HCT116 (cell line): Measurements from ENCODE around the gene PDCL3. TPM values are rescaled to one million over a fixed set of nuclear protein-coding genes. Genes with fewer than 3 reads are reported as not detected.

ENCODE experiments used
- ATAC-seq: fragments of 200-7000 bp; cut with Tn5 transposase; 2 replicates; pipeline ENCODE4 v1.9.1; 2020; ENCODE audit warnings: mild to moderate bottlenecking, moderate library complexity
- BruUV-seq: library from RNA; stranded (reverse); fragments of 400-500 nt; replicated peaks from 2 replicates; lab custom pipeline; 2021; lab: Mats Ljungman, UMichigan
- CTCF ChIA-PET: fragments of 300-600 bp; sonication (Branson Sonifier 250); formaldehyde crosslinking; loops from one replicate; lab custom pipeline; 2021; ENCODE audit warnings: antibody characterized with exemption; lab: Charles Lee
- POLR2A ChIA-PET: fragments of 300-600, 350-600 bp; sonication (Branson Sonifier 250); formaldehyde crosslinking; loops from one replicate; lab custom pipeline; 2021; ENCODE audit warnings: antibody characterized with exemption; lab: Charles Lee
- RAD21 ChIA-PET, 2 experiments: fragments of 300-600 bp; sonication (Branson Sonifier 250); formaldehyde crosslinking; loops; one replicate each; lab custom pipeline; 2023; ENCODE audit warnings: low total read pairs in 2 of 2; ENCODE audit not compliant: uncharacterized antibody in 2 of 2, unreplicated experiment in 2 of 2, low non-redundant PET in 1 of 2; lab: Charles Lee
- DNase-seq: peaks from one replicate; pipeline ENCODE4 v3.0.0-alpha.2; 2010; ENCODE audit warnings: low read depth, low spot score
- H2AFZ ChIP-seq: fragments of 200-600 bp; shearing (Covaris generic), sonication (generic); 2 replicates; pipeline ENCODE4 v1.6.1; 2017; ENCODE audit warnings: low read depth, mixed run types, mixed read lengths, antibody characterized with exemption, low read length; ENCODE audit not compliant: poor library complexity, severe bottlenecking
- H3K27ac ChIP-seq: 2 replicates; pipeline ENCODE4 v1.5.1; 2012; ENCODE audit warnings: low read depth, low read length
- H3K27me3 ChIP-seq: fragments of 200-600 bp; sonication (generic); 2 replicates; pipeline ENCODE4 v1.6.1; 2016; ENCODE audit warnings: mixed run types, low read length, mixed read lengths; ENCODE audit not compliant: insufficient read depth
- H3K36me3 ChIP-seq, 2 experiments: fragments of 200-500 bp in 1 of 2; fragments of 200-600 bp in 1 of 2; sonication (Bioruptor generic) in 1 of 2; sonication (generic) in 1 of 2; 2 replicates each; pipeline versions ENCODE4 v1.5.1 to v1.6.1; 2014 to 2016; ENCODE audit warnings: low read length in 2 of 2, inconsistent platforms in 1 of 2, mixed read lengths in 1 of 2, mixed run types in 1 of 2; ENCODE audit not compliant: insufficient read depth in 2 of 2, control insufficient read depth in 1 of 2
- H3K4me1 ChIP-seq, 2 experiments: fragments of 200-600 bp in 1 of 2; sonication (generic) in 1 of 2; 2 replicates each; pipeline versions ENCODE4 v1.5.1 to v1.6.1; 2012 to 2017; ENCODE audit warnings: low read length in 2 of 2, inconsistent platforms in 1 of 2, mild to moderate bottlenecking in 1 of 2, mixed read lengths in 1 of 2, mixed run types in 1 of 2, moderate library complexity in 1 of 2; ENCODE audit not compliant: insufficient read depth in 2 of 2, control insufficient read depth in 1 of 2
- H3K4me2 ChIP-seq: fragments of 200-600 bp; sonication (generic); 2 replicates; pipeline ENCODE4 v1.6.1; 2017; ENCODE audit warnings: mixed run types, low read length, mixed read lengths
- H3K4me3 ChIP-seq, 2 experiments: fragments of 200-600 bp in 1 of 2; sonication (generic) in 1 of 2; replicated peaks in 1 of 2; 2 replicates each; pipeline ENCODE4 v1.5.1; 2011 to 2016; ENCODE audit warnings: low read length in 2 of 2, control low read depth in 1 of 2, low read depth in 1 of 2, mild to moderate bottlenecking in 1 of 2, mixed read lengths in 1 of 2, mixed run types in 1 of 2
- H3K79me2 ChIP-seq: fragments of 200-600 bp; sonication (generic); 2 replicates; pipeline ENCODE4 v1.6.1; 2017; ENCODE audit warnings: mild to moderate bottlenecking, mixed run types, low read length, moderate library complexity, mixed read lengths; ENCODE audit not compliant: insufficient read depth
- H3K9ac ChIP-seq: fragments of 200-600 bp; sonication (generic); 2 replicates; pipeline ENCODE4 v1.6.1; 2016; ENCODE audit warnings: low read length, mixed read lengths
- H3K9me2 ChIP-seq: fragments of 200-600 bp; sonication (generic), shearing (Covaris generic); 2 replicates; pipeline ENCODE4 v1.6.1; 2017; ENCODE audit warnings: mixed run types, mild to moderate bottlenecking, moderate library complexity; ENCODE audit not compliant: insufficient read depth
- H3K9me3 ChIP-seq, 2 experiments: fragments of 200-500 bp in 1 of 2; fragments of 200-600 bp in 1 of 2; sonication (Bioruptor generic) in 1 of 2; sonication (generic) in 1 of 2; 2 replicates each; pipeline ENCODE4 v1.6.1; 2014 to 2017; ENCODE audit warnings: low read length in 2 of 2, mixed read lengths in 2 of 2, inconsistent platforms in 1 of 2, low read depth in 1 of 2, mild to moderate bottlenecking in 1 of 2, mixed run types in 1 of 2, moderate library complexity in 1 of 2; ENCODE audit not compliant: control insufficient read depth in 1 of 2, insufficient read depth in 1 of 2
- H4K20me1 ChIP-seq: fragments of 200-600 bp; sonication (generic), shearing (Covaris generic); 2 replicates; pipeline ENCODE4 v1.6.1; 2017; ENCODE audit warnings: mixed run types, mild to moderate bottlenecking, moderate library complexity; ENCODE audit not compliant: insufficient read depth
- CBX3 ChIP-seq: IDR thresholded peaks from 2 replicates; pipeline ENCODE4 v1.6.1; 2012; ENCODE audit warnings: low read depth
- CEBPB ChIP-seq: IDR thresholded peaks from 2 replicates; pipeline ENCODE4 v1.6.1; 2012; ENCODE audit warnings: low read depth
- EGR1 ChIP-seq: IDR thresholded peaks from 2 replicates; pipeline ENCODE4 v1.6.1; 2012; ENCODE audit warnings: low read depth
- EZH2phosphoT487 ChIP-seq: fragments of 200-600 bp; IDR thresholded peaks from 2 replicates; pipeline ENCODE4 v1.6.1; 2018; ENCODE audit warnings: antibody characterized with exemption, borderline replicate concordance
- FOSL1 ChIP-seq: IDR thresholded peaks from 2 replicates; pipeline ENCODE4 v1.6.1; 2012; ENCODE audit warnings: low read depth
- JUND ChIP-seq: IDR thresholded peaks from 2 replicates; pipeline ENCODE4 v1.6.1; 2012
- POLR2A ChIP-seq: IDR thresholded peaks from 2 replicates; pipeline ENCODE4 v1.7.0; 2011; ENCODE audit warnings: borderline replicate concordance; ENCODE audit not compliant: insufficient read depth, insufficient read length; ENCODE audit errors: extremely low read depth
- POLR2AphosphoS5 ChIP-seq: IDR thresholded peaks from 2 replicates; pipeline ENCODE4 v1.6.1; 2011; ENCODE audit warnings: mild to moderate bottlenecking, low read depth, low read length, moderate library complexity
- RAD21 ChIP-seq: IDR thresholded peaks from 2 replicates; pipeline ENCODE4 v1.6.1; 2012; ENCODE audit warnings: low read depth, mild to moderate bottlenecking
- SP1 ChIP-seq: IDR thresholded peaks from 2 replicates; pipeline ENCODE4 v1.6.1; 2012; ENCODE audit warnings: low read depth
- SRF ChIP-seq: IDR thresholded peaks from 2 replicates; pipeline ENCODE4 v1.6.1; 2012; ENCODE audit warnings: low read depth
- TCF7L2 ChIP-seq: IDR thresholded peaks from 2 replicates; pipeline ENCODE4 v1.7.0; 2011; ENCODE audit warnings: borderline replicate concordance, inconsistent platforms; ENCODE audit not compliant: insufficient read depth, insufficient read length; ENCODE audit errors: extremely low read depth
- YY1 ChIP-seq: IDR thresholded peaks from 2 replicates; pipeline ENCODE4 v1.6.1; 2011; ENCODE audit warnings: low read length, low read depth, moderate library complexity, mild to moderate bottlenecking; ENCODE audit not compliant: insufficient replicate concordance; ENCODE audit errors: extremely low read depth
- ZFX ChIP-seq: fragments of 450-650 bp; IDR thresholded peaks from 2 replicates; pipeline ENCODE4 v1.6.1; 2017
- ZNF274 ChIP-seq: fragments of 200-500 bp; sonication (Bioruptor generic); IDR thresholded peaks from 2 replicates; pipeline ENCODE4 v1.6.1; 2014; ENCODE audit warnings: mild to moderate bottlenecking, low read depth, low read length, inconsistent platforms
- intact Hi-C: fragments of 100-400 bp; cut with micrococcal nuclease; formaldehyde crosslinking; loops from 2 replicates; pipeline ENCODE4 v1.10.0; 2022
- total RNA-seq: library from RNA; stranded (reverse); gene quantifications from one replicate; pipeline ENCODE4 v1.2.1, GENCODE V29; 2021; ENCODE audit not compliant: unreplicated experiment
- TF ChIP-seq, protein P1 (sequence below), 3 experiments: fragments of 200-600 bp in 1 of 3; sonication (generic) in 1 of 3; IDR thresholded peaks in 2 of 3; conservative IDR thresholded peaks in 1 of 3; 2 replicates each; pipeline ENCODE4 v1.5.1; 2012 to 2017; ENCODE audit warnings: low read depth in 2 of 3, low read length in 2 of 3, antibody characterized with exemption in 1 of 3, borderline replicate concordance in 1 of 3, control low read depth in 1 of 3, mild to moderate bottlenecking in 1 of 3, mixed read lengths in 1 of 3, mixed run types in 1 of 3, moderate library complexity in 1 of 3; ENCODE audit not compliant: insufficient read depth in 1 of 3
- TF ChIP-seq, protein P2 (sequence below): IDR thresholded peaks from 2 replicates; pipeline ENCODE4 v1.6.1; 2012; ENCODE audit warnings: low read depth
- TF ChIP-seq, protein P3 (sequence below): IDR thresholded peaks from 2 replicates; pipeline ENCODE4 v1.6.1; 2012
- TF ChIP-seq, protein P4 (sequence below): IDR thresholded peaks from 2 replicates; pipeline ENCODE4 v1.6.1; 2012
- TF ChIP-seq, protein P5 (sequence below): IDR thresholded peaks from 2 replicates; pipeline ENCODE4 v1.6.1; 2011; ENCODE audit warnings: mild to moderate bottlenecking, low read length, moderate library complexity; ENCODE audit not compliant: insufficient replicate concordance; ENCODE audit errors: extremely low read depth

The PDCL3 gene
- total RNA-seq, 1 experiment from 2014 or later, result 26.3 TPM

DNA sequence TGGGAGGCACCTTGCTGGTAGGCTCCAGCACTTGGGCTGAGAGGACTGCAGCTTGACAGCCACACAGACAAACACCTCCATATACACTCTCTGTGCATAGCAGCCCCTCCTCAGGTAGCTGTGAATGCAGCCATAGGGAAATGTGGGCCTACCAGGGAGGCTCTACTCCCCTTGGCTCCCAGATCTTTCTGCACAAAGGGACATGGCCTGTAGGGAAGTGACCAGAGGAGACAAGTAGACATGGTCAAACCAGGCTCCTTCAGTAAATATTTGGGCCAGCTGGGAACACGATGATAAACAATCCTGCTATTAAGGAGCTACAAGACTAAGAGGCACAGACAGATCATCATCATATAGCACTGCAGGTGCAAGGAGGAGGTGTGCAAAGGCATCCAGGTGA lies 35.9 kb upstream of the PDCL3 start:
- Histone ChIP-seq H4K20me1 (no peaks in the 10 kb centered on the region), H3K36me3 (no peaks in the 10 kb centered on the region), H3K9me2 (no peaks in the 10 kb centered on the region), H3K4me1 (no peaks in the 10 kb centered on the region), H3K4me2 (no peak overlapping the region), H3K27ac (no peak overlapping the region), H3K79me2 (no peaks in the 10 kb centered on the region), H3K9ac (no peak overlapping the region), H3K4me3 (no peak overlapping the region), H3K27me3 (no peaks in the 10 kb centered on the region), H2AFZ (no peak overlapping the region), H3K9me3 (no peaks in the 10 kb centered on the region)
- no peak for DNase-seq
- POLR2A ChIA-PET, result no interaction called here
- TF ChIP-seq CBX3, result no peak
- TF ChIP-seq, protein P1, sequence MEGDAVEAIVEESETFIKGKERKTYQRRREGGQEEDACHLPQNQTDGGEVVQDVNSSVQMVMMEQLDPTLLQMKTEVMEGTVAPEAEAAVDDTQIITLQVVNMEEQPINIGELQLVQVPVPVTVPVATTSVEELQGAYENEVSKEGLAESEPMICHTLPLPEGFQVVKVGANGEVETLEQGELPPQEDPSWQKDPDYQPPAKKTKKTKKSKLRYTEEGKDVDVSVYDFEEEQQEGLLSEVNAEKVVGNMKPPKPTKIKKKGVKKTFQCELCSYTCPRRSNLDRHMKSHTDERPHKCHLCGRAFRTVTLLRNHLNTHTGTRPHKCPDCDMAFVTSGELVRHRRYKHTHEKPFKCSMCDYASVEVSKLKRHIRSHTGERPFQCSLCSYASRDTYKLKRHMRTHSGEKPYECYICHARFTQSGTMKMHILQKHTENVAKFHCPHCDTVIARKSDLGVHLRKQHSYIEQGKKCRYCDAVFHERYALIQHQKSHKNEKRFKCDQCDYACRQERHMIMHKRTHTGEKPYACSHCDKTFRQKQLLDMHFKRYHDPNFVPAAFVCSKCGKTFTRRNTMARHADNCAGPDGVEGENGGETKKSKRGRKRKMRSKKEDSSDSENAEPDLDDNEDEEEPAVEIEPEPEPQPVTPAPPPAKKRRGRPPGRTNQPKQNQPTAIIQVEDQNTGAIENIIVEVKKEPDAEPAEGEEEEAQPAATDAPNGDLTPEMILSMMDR (IDR thresholded peaks at IDR 0.05 in 2 of 3, conservative IDR thresholded peaks at IDR 0.05 in 1 of 3; ENCODE audit: borderline replicate concordance in 1 of 3, insufficient read depth in 1 of 3, low read depth in 2 of 3, low read length in 2 of 3), result no peak
- no peak for TF ChIP-seq SP1
- no peak for TF ChIP-seq POLR2AphosphoS5
- no peak for TF ChIP-seq ZFX
- TF ChIP-seq SRF, result no peak
- TF ChIP-seq CEBPB, result no peak
- TF ChIP-seq RAD21, result no peak
- no peak for TF ChIP-seq POLR2A
- TF ChIP-seq, protein P2, sequence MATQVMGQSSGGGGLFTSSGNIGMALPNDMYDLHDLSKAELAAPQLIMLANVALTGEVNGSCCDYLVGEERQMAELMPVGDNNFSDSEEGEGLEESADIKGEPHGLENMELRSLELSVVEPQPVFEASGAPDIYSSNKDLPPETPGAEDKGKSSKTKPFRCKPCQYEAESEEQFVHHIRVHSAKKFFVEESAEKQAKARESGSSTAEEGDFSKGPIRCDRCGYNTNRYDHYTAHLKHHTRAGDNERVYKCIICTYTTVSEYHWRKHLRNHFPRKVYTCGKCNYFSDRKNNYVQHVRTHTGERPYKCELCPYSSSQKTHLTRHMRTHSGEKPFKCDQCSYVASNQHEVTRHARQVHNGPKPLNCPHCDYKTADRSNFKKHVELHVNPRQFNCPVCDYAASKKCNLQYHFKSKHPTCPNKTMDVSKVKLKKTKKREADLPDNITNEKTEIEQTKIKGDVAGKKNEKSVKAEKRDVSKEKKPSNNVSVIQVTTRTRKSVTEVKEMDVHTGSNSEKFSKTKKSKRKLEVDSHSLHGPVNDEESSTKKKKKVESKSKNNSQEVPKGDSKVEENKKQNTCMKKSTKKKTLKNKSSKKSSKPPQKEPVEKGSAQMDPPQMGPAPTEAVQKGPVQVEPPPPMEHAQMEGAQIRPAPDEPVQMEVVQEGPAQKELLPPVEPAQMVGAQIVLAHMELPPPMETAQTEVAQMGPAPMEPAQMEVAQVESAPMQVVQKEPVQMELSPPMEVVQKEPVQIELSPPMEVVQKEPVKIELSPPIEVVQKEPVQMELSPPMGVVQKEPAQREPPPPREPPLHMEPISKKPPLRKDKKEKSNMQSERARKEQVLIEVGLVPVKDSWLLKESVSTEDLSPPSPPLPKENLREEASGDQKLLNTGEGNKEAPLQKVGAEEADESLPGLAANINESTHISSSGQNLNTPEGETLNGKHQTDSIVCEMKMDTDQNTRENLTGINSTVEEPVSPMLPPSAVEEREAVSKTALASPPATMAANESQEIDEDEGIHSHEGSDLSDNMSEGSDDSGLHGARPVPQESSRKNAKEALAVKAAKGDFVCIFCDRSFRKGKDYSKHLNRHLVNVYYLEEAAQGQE, result no peak
- TF ChIP-seq, protein P3, sequence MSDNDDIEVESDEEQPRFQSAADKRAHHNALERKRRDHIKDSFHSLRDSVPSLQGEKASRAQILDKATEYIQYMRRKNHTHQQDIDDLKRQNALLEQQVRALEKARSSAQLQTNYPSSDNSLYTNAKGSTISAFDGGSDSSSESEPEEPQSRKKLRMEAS, result no peak
- no peak for TF ChIP-seq FOSL1
- no peak for TF ChIP-seq YY1
- TF ChIP-seq TCF7L2, result no peak
- TF ChIP-seq, protein P4, sequence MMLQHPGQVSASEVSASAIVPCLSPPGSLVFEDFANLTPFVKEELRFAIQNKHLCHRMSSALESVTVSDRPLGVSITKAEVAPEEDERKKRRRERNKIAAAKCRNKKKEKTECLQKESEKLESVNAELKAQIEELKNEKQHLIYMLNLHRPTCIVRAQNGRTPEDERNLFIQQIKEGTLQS, result no peak
- TF ChIP-seq EGR1, result no peak
- no peak for TF ChIP-seq JUND
- TF ChIP-seq, protein P5, sequence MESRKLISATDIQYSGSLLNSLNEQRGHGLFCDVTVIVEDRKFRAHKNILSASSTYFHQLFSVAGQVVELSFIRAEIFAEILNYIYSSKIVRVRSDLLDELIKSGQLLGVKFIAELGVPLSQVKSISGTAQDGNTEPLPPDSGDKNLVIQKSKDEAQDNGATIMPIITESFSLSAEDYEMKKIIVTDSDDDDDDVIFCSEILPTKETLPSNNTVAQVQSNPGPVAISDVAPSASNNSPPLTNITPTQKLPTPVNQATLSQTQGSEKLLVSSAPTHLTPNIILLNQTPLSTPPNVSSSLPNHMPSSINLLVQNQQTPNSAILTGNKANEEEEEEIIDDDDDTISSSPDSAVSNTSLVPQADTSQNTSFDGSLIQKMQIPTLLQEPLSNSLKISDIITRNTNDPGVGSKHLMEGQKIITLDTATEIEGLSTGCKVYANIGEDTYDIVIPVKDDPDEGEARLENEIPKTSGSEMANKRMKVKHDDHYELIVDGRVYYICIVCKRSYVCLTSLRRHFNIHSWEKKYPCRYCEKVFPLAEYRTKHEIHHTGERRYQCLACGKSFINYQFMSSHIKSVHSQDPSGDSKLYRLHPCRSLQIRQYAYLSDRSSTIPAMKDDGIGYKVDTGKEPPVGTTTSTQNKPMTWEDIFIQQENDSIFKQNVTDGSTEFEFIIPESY, result no peak
- TF ChIP-seq ZNF274, result no peak
- TF ChIP-seq EZH2phosphoT487, result no peak
- RAD21 ChIA-PET, result no interaction called here
- no peak for ATAC-seq
- CTCF ChIA-PET, result no interaction called here
- no TSS peak for BruUV-seq
- intact Hi-C loops, result no loop called here
